CD4-positive, alpha-beta T cell (primary cell): ENCODE results near the gene KIF1C. TPM values are rescaled to one million over a fixed set of nuclear protein-coding genes. Genes with fewer than 3 reads are reported as not detected.

Experiments used
- ATAC-seq: fragments of 200-7000 bp; cut with Tn5 transposase; one replicate; pipeline ENCODE4 v1.10.0; 2022; ENCODE audit warnings: mild to moderate bottlenecking; ENCODE audit not compliant: poor library complexity
- CTCF ChIA-PET: fragments of 350-600 bp; sonication (Branson Sonifier 250); formaldehyde crosslinking; loops from one replicate; lab custom pipeline; 2021; ENCODE audit warnings: antibody characterized with exemption, inconsistent platforms; lab: Charles Lee
- POLR2A ChIA-PET: fragments of 350-600 bp; sonication (Branson Sonifier 250); formaldehyde crosslinking; loops from one replicate; lab custom pipeline; 2021; ENCODE audit warnings: antibody characterized with exemption, inconsistent platforms; lab: Charles Lee
- DNase-seq, 14 experiments: peaks; one replicate each; pipeline ENCODE4 v3.0.0-alpha.2; 2013 to 2020; ENCODE audit warnings: mixed read lengths in 2 of 14
- H3K27ac ChIP-seq, 2 donors: one replicate each; pipeline versions ENCODE4 v1.5.1 to v1.7.0; 2013; ENCODE audit warnings: low read length in 2 of 2, low read depth in 1 of 2, mild to moderate bottlenecking in 1 of 2
- H3K27me3 ChIP-seq, 2 experiments: 1 replicate in 1 of 2; 2 replicates in 1 of 2; pipeline versions ENCODE4 v1.6.1 to v1.7.0; 2013; ENCODE audit warnings: low read length in 2 of 2, control low read depth in 1 of 2, mild to moderate bottlenecking in 1 of 2, moderate library complexity in 1 of 2; ENCODE audit not compliant: insufficient read depth in 2 of 2, control insufficient read depth in 1 of 2
- H3K36me3 ChIP-seq: one replicate; pipeline ENCODE4 v1.6.1; 2013; ENCODE audit warnings: low read length, control low read depth; ENCODE audit not compliant: insufficient read depth
- H3K4me1 ChIP-seq: one replicate; pipeline ENCODE4 v1.6.1; 2013; ENCODE audit warnings: low read length, control low read depth; ENCODE audit not compliant: insufficient read depth
- H3K4me3 ChIP-seq: one replicate; pipeline ENCODE4 v1.5.1; 2013; ENCODE audit warnings: mild to moderate bottlenecking, low read length, moderate library complexity
- H3K9me3 ChIP-seq, 2 experiments: 1 replicate in 1 of 2; 2 replicates in 1 of 2; pipeline versions ENCODE4 v1.6.1 to v1.7.0; 2013; ENCODE audit warnings: low read length in 2 of 2, mild to moderate bottlenecking in 2 of 2, control low read depth in 1 of 2, moderate library complexity in 1 of 2; ENCODE audit not compliant: control insufficient read depth in 1 of 2, insufficient read depth in 1 of 2
- H3K27ac Mint-ChIP-seq: one replicate; pipeline ENCODE4 v1.8.0; 2020; ENCODE audit warnings: mixed read lengths
- H3K27me3 Mint-ChIP-seq: one replicate; pipeline ENCODE4 v1.8.0; 2021; ENCODE audit warnings: mixed read lengths
- H3K36me3 Mint-ChIP-seq: one replicate; pipeline ENCODE4 v1.8.0; 2021; ENCODE audit warnings: low read depth, mixed read lengths
- H3K4me1 Mint-ChIP-seq: one replicate; pipeline ENCODE4 v1.8.0; 2021; ENCODE audit warnings: low read depth, mixed read lengths
- H3K4me3 Mint-ChIP-seq: one replicate; pipeline ENCODE4 v1.8.0; 2020; ENCODE audit warnings: mild to moderate bottlenecking, mixed read lengths
- H3K9me3 Mint-ChIP-seq: one replicate; pipeline ENCODE4 v1.8.0; 2020; ENCODE audit warnings: mixed read lengths
- CTCF ChIP-seq: fragments of 200-600 bp; IDR thresholded peaks from one replicate; pipeline ENCODE4 v1.8.0; 2022; ENCODE audit warnings: antibody characterized with exemption, mild to moderate bottlenecking
- intact Hi-C, 2 experiments: fragments of 100-400 bp; cut with DNase I in 1 of 2; cut with micrococcal nuclease in 1 of 2; formaldehyde crosslinking; loops; one replicate each; pipeline versions ENCODE4 v1.15.1 to v1.9.0; 2023 to 2025; cut with DNase I, micrococcal nuclease
- total RNA-seq, 174 experiments: library from RNA in 2 of 174; stranded (reverse) in 2 of 174; gene quantifications; one replicate each; pipeline ENCODE4 v1.2.3 and lab custom pipeline; 2021 to 2026

KIF1C gene
- total RNA-seq, 2 experiments from 2014 or later: 10.2 to 12.2 TPM

GRCh38 chr17:5011928-5012327, 14.2 kb downstream of the KIF1C start:
- no peaks in the 10 kb centered on the region for H3K27me3 ChIP-seq
- H3K4me3 ChIP-seq: no peak overlapping the region
- DNase-seq: peak in 1 of 14 experiments; percentile 16
- no peak overlapping the region for H3K4me3 Mint-ChIP-seq
- no peaks in the 10 kb centered on the region for H3K4me1 ChIP-seq
- H3K9me3 ChIP-seq: no peaks in the 10 kb centered on the region
- peaks cover 48% of the 10 kb centered on the region for H3K36me3 Mint-ChIP-seq
- no peak overlapping the region for H3K27ac Mint-ChIP-seq
- intact Hi-C loops: no loop called here
- POLR2A ChIA-PET: no interaction called here
- peaks cover 2% of the 10 kb centered on the region for H3K4me1 Mint-ChIP-seq
- TF ChIP-seq CTCF: no peak
- H3K27me3 Mint-ChIP-seq: no peaks in the 10 kb centered on the region
- no peaks in the 10 kb centered on the region for H3K9me3 Mint-ChIP-seq
- H3K27ac ChIP-seq: no peak overlapping the region
- peaks cover 34% of the 10 kb centered on the region for H3K36me3 ChIP-seq
- ATAC-seq: no peak
- CTCF ChIA-PET: no interaction called here

- Mint-ChIP-seq H3K4me1 (peaks cover 4% of the 10 kb centered on the region), H3K27me3 (no peaks in the 10 kb centered on the region)
- H3K36me3 ChIP-seq: peaks cover 16% of the 10 kb centered on the region
Measured at GRCh38 chr17:5014357-5014756, 16.6 kb downstream of the KIF1C start.

DNA sequence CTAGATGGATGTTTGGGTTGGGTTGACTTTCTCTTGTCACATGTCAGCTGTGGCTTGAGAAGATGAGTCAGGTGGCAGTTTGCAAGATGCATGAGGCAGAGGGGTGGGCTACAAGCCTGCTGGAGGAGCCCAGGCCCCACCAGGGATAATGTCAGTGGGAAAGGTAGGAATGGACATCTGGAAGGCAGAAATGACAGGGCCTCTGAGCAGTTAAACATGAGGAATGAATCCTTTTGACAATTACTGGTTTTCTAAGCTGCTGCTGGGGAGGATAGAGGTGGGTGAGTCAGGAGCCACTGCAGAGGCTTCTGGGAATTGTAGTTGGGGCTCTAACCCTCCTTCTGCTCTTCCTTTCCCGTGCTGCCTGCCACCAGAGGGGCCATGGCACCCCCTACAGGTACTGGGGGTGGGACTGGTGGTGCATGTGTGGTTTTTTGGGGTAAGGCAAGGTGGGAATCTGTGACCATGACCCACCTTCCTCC, 21.8 kb downstream of the KIF1C start:
- Mint-ChIP-seq H3K36me3 (peaks cover 59% of the 10 kb centered on the region), H3K4me3 (no peak overlapping the region), H3K27me3 (no peaks in the 10 kb centered on the region), H3K27ac (no peak overlapping the region), H3K9me3 (no peaks in the 10 kb centered on the region), H3K4me1 (peaks cover 4% of the 10 kb centered on the region)
- ChIA-PET CTCF (no interaction called here), POLR2A (interaction anchor here (1.3 kb wide), 1 partner anchor 80 kb away, joined by 3 read pairs; the partner anchor contains the start of genes RNF167 and SLC25A11)
- peaks cover 25% of the 10 kb centered on the region for H3K36me3 ChIP-seq
- no peaks in the 10 kb centered on the region for H3K27me3 ChIP-seq
- H3K27ac ChIP-seq: no peak overlapping the region
- DNase-seq: peak in 10 of 14 experiments; percentile 18 to 63 (median 46)
- H3K9me3 ChIP-seq: no peaks in the 10 kb centered on the region
- TF ChIP-seq CTCF: peak; percentile 29
- no peak overlapping the region for H3K4me3 ChIP-seq
- H3K4me1 ChIP-seq: no peaks in the 10 kb centered on the region
- ATAC-seq: peak; percentile 88
- intact Hi-C loops: no loop called here

More at GRCh38 chr17:5014357-5014756, 16.6 kb downstream of the KIF1C start:
- peaks cover 36% of the 10 kb centered on the region for H3K36me3 Mint-ChIP-seq
- Histone ChIP-seq H3K4me3 (no peak overlapping the region), H3K27ac (no peak overlapping the region), H3K9me3 (no peaks in the 10 kb centered on the region), H3K27me3 (no peaks in the 10 kb centered on the region), H3K4me1 (no peaks in the 10 kb centered on the region)
- no peaks in the 10 kb centered on the region for H3K9me3 Mint-ChIP-seq
- no peak for ATAC-seq
- no peak overlapping the region for H3K27ac Mint-ChIP-seq
- TF ChIP-seq CTCF: no peak
- intact Hi-C loops: no loop called here
- DNase-seq: no peak
- no peak overlapping the region for H3K4me3 Mint-ChIP-seq
- CTCF ChIA-PET: interaction anchor here (0.7 kb wide), 1 partner anchor 48 kb away, joined by 3 read pairs; no protein-coding TSS in a partner anchor
- POLR2A ChIA-PET: no interaction called here
